ENCODE measurements around the gene ZNF592.
"Not testable (repeated sequence)": the region's sequence is repeated elsewhere in the genome, so short reads cannot be mapped to it uniquely, and the experiment has no call there.

The ZNF592 gene

DNA sequence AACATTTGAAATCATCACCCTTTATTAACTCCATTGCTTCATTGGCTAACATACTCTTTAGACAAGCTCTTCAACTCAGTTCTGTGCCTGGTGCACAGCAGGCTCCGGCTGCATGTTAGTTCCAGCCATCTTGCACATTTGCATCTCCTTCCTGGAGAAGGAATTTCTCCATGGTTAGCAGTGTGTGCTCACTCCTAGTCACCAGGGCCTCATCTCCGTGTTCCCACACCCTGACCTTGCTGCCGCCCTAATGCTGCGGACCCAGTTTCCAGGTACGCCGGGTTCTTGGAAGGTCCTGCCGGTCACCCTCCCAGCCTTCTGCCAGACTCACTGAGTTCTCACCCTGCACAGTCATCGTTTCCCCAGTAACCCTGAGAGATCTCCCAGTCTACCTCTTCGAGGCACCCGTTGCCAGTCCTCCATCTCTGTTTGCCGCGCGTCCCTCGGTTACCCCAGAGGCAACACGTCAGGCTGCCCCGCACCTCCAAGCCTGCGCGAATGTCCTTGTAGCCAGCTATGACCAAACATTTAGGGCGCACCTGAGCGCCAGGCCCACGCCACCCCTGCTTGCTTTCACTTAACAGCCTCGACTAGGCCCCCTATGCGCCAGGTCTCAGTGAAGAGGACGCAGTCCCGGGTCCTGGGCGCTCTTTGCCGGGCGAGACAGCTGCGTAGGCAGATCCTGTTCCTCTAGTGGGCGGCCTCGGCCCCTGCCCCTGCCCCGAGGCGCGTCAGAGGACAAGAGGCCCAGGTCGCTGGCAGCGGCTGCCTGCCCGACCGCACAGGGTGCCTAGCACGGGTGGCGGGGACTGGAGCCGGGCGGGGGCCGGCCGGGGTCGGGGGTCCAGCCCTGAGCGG, 747 bp upstream of the ZNF592 start:
- H3K4me1 ChIP-seq (ENCODE audit: control insufficient read depth, insufficient read depth, low read length, unreplicated experiment): peaks cover 10% of the 10 kb centered on the region
- peak overlapping the region; percentile 83 for H3K27ac ChIP-seq (ENCODE audit: low read depth, low read length)
- H3K79me2 ChIP-seq (ENCODE audit: control insufficient read depth, insufficient read depth, low read length, unreplicated experiment): peaks cover 45% of the 10 kb centered on the region
- no peaks in the 10 kb centered on the region for H3K36me3 ChIP-seq (ENCODE audit: insufficient read depth, low read length)
- no peaks in the 10 kb centered on the region for H3K27me3 ChIP-seq (ENCODE audit: insufficient read depth, low read length)
- peak overlapping the region; percentile 90 for H2AFZ ChIP-seq (ENCODE audit: low read length, unreplicated experiment)
- peak overlapping the region; percentile 94 for H3K4me3 ChIP-seq (ENCODE audit: low read depth, low read length)

DNA sequence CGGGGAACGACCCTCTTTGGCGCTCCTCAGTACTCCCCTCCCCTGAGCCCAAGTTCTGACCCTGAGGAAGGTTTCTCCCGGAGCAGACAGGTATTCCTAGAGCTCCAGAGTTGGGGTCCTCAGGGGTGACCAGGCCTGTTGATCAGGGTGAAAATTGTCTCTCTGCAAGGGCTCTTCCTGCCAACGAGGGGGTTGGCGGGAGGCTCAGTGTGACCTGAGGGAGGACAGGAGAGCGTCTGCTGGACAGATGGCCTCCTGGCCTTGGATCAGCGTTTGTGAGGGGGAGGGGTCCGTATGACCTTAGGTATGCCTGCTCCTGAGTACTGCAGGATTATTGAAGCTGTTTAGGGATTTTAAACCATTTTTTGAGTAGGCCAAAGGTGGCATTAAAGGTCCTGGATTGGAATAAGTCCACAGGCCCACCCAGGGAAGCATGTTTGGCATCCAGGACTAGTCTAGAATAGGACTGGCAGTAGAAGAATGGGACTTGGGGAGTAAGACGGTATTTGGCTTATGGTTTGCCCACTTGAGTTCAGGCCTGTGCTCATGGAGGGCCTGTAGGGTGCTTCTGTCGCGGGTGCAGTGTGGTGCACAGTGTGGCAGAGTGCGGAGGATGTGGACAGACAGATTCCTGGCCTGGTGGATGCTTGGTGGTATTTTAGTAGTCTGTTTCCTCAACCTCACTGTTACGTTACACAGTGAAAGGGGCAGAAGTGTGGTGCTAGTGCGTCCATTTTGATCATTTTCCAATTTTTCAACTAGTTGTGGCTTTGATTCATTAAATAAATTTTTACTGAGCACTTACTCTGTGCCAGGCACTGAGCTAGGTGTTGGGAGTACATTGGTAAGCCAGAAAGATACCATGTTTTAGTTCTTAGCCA, 959 bp downstream of the ZNF592 start:
- Histone ChIP-seq H3K4me1 (ENCODE audit: control insufficient read depth, insufficient read depth, low read length, unreplicated experiment) (peaks cover 16% of the 10 kb centered on the region), H3K27ac (ENCODE audit: low read depth, low read length) (peak overlapping the region; percentile 52), H3K4me3 (ENCODE audit: low read depth, low read length) (peak overlapping the region; percentile 100), H2AFZ (ENCODE audit: low read length, unreplicated experiment) (peak overlapping the region; percentile 94), H3K79me2 (ENCODE audit: control insufficient read depth, insufficient read depth, low read length, unreplicated experiment) (peaks cover 62% of the 10 kb centered on the region), H3K27me3 (ENCODE audit: insufficient read depth, low read length) (no peaks in the 10 kb centered on the region), H3K36me3 (ENCODE audit: insufficient read depth, low read length) (peaks cover 6% of the 10 kb centered on the region; the same call in 1 of the 2 replicates)

DNA sequence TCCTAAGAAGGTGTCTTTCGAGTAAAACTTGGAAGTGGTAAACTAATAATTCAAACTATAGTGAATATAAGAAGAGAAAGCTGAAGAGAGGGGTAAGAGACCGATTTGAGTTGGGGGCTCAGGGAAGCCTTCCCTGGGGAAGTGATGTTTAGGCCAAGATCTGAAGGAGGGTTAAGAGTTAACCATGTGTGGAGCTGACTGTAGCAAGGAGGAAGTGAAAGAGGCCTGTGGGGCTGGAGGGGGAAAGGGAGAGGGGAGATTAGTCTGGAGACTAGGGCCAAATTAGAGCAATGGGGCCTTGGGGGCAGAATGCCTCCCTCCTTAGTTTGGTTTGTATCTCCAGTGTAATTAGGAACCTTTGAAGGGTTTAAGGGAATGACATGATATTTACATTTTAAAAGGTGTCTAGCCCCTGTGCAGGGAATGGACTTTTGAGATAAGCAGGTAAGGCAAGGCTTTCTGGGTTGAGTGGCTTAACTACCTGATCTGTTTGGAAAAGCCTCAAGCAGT, 2.2 kb downstream of the ZNF592 start:
- H3K27ac ChIP-seq (ENCODE audit: low read depth, low read length): no peak overlapping the region
- peaks cover 75% of the 10 kb centered on the region for H3K79me2 ChIP-seq (ENCODE audit: control insufficient read depth, insufficient read depth, low read length, unreplicated experiment)
- peak overlapping the region; percentile 100 for H3K4me3 ChIP-seq (ENCODE audit: low read depth, low read length)
- H2AFZ ChIP-seq (ENCODE audit: low read length, unreplicated experiment): no peak overlapping the region
- peaks cover 6% of the 10 kb centered on the region; the same call in 1 of the 2 replicates for H3K36me3 ChIP-seq (ENCODE audit: insufficient read depth, low read length)
- H3K27me3 ChIP-seq (ENCODE audit: insufficient read depth, low read length): no peaks in the 10 kb centered on the region
- peaks cover 17% of the 10 kb centered on the region for H3K4me1 ChIP-seq (ENCODE audit: control insufficient read depth, insufficient read depth, low read length, unreplicated experiment)

DNA sequence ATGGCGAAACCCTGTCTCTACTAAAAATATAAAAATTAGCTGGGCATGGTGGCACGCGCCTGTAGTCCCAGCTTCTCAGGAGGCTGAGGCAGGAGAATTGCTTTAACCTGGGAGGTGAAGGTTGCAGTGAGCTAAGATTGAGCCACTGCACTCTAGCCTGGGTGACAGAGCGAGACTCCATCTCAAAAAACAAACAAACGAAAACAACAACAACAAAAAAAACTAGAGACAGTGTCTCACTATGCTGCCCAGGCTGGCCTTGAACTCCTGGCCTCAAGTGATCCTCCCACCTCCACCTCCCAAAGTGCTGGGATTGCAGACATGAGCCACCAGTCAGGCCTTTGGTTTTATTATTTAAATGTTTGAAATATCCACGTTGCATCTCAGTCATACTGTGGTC, 3.3 kb downstream of the ZNF592 start:
- peaks cover 20% of the 10 kb centered on the region for H3K4me1 ChIP-seq (ENCODE audit: control insufficient read depth, insufficient read depth, low read length, unreplicated experiment)
- H3K27ac ChIP-seq (ENCODE audit: low read depth, low read length); H3K27me3 ChIP-seq (ENCODE audit: insufficient read depth, low read length); H2AFZ ChIP-seq (ENCODE audit: low read length, unreplicated experiment); H3K36me3 ChIP-seq (ENCODE audit: insufficient read depth, low read length); H3K4me3 ChIP-seq (ENCODE audit: low read depth, low read length): not testable (repeated sequence)
- H3K79me2 ChIP-seq (ENCODE audit: control insufficient read depth, insufficient read depth, low read length, unreplicated experiment): peaks cover 78% of the 10 kb centered on the region

DNA sequence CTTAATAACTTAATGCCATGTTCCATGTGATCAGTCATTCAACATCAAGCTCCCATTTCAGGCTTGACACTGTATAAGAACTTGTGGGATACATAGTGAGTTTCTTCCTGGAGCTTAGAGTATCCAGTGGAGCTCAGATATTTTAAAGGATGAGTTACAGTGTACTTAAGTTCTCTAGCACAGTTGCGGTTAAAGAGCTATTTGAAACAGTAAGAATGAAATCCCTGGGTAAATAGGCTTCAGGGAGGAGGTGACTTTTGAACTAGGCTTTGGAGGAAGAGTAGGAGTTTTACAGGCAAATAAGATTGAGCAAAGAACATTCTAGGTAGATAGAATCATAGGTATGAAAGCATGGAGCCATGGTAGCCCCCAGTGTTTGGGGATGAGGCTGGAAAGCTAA, 3.8 kb downstream of the ZNF592 start:
- Histone ChIP-seq H3K79me2 (ENCODE audit: control insufficient read depth, insufficient read depth, low read length, unreplicated experiment) (peaks cover 83% of the 10 kb centered on the region), H3K4me1 (ENCODE audit: control insufficient read depth, insufficient read depth, low read length, unreplicated experiment) (peaks cover 20% of the 10 kb centered on the region), H3K27ac (ENCODE audit: low read depth, low read length) (peak overlapping the region; percentile 54)

DNA sequence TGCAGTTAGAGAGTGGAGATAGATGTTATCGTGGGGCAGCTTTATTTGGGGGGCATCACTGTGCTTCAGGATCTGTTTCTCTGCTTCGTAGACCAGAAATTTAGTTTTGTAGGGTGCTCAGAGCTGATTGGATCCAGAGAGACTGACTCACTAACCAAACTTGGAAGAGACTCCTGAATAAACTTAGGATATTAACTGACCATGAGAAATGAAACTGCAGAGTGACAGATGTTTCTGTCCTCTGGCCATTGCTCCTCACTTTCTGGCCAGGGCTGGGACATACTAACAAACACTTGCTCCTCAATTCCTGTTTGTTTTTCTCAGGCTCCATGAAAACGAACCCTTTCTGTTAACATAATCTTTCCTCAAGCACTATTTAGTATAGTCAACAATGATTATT, 4.3 kb downstream of the ZNF592 start:
- peak overlapping the region; percentile 24 for H3K4me3 ChIP-seq (ENCODE audit: low read depth, low read length)
- peak overlapping the region; percentile 54 for H3K27ac ChIP-seq (ENCODE audit: low read depth, low read length)
- H3K79me2 ChIP-seq (ENCODE audit: control insufficient read depth, insufficient read depth, low read length, unreplicated experiment): peaks cover 88% of the 10 kb centered on the region
- no peaks in the 10 kb centered on the region for H3K27me3 ChIP-seq (ENCODE audit: insufficient read depth, low read length)
- peaks cover 6% of the 10 kb centered on the region; the same call in 1 of the 2 replicates for H3K36me3 ChIP-seq (ENCODE audit: insufficient read depth, low read length)
- H2AFZ ChIP-seq (ENCODE audit: low read length, unreplicated experiment): no peak overlapping the region
- peaks cover 20% of the 10 kb centered on the region for H3K4me1 ChIP-seq (ENCODE audit: control insufficient read depth, insufficient read depth, low read length, unreplicated experiment)

More for the DNA sequence above, 3.8 kb downstream of the ZNF592 start:
- Histone ChIP-seq H3K27me3 (ENCODE audit: insufficient read depth, low read length) (no peaks in the 10 kb centered on the region), H2AFZ (ENCODE audit: low read length, unreplicated experiment) (no peak overlapping the region), H3K4me3 (ENCODE audit: low read depth, low read length) (peak overlapping the region; percentile 24), H3K36me3 (ENCODE audit: insufficient read depth, low read length) (peaks cover 6% of the 10 kb centered on the region; the same call in 1 of the 2 replicates)

DNA sequence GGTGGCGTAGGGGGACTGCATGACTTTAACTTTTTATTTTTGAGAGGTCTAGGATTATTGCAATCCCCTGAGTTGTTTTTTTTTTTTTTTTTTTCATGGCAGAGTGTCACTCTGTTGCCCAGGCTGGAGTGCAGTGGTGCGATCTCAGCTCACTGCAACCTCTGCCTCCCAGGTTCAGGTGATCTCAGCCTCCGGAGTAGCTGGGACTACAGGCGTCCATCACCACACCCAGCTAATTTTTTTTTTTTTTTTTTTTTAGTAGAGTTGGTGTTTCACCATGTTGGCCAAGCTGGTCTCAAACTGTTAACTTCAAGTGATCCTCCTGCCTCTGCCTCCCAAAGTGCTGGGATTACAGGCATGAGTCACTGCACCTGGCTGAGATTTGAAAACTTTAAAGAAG, 6.5 kb downstream of the ZNF592 start:
- H3K4me3 ChIP-seq (ENCODE audit: low read depth, low read length); H3K27ac ChIP-seq (ENCODE audit: low read depth, low read length); H2AFZ ChIP-seq (ENCODE audit: low read length, unreplicated experiment); H3K36me3 ChIP-seq (ENCODE audit: insufficient read depth, low read length); H3K27me3 ChIP-seq (ENCODE audit: insufficient read depth, low read length): not testable (repeated sequence)
- Histone ChIP-seq H3K79me2 (ENCODE audit: control insufficient read depth, insufficient read depth, low read length, unreplicated experiment) (peaks cover 96% of the 10 kb centered on the region), H3K4me1 (ENCODE audit: control insufficient read depth, insufficient read depth, low read length, unreplicated experiment) (peaks cover 20% of the 10 kb centered on the region)

DNA sequence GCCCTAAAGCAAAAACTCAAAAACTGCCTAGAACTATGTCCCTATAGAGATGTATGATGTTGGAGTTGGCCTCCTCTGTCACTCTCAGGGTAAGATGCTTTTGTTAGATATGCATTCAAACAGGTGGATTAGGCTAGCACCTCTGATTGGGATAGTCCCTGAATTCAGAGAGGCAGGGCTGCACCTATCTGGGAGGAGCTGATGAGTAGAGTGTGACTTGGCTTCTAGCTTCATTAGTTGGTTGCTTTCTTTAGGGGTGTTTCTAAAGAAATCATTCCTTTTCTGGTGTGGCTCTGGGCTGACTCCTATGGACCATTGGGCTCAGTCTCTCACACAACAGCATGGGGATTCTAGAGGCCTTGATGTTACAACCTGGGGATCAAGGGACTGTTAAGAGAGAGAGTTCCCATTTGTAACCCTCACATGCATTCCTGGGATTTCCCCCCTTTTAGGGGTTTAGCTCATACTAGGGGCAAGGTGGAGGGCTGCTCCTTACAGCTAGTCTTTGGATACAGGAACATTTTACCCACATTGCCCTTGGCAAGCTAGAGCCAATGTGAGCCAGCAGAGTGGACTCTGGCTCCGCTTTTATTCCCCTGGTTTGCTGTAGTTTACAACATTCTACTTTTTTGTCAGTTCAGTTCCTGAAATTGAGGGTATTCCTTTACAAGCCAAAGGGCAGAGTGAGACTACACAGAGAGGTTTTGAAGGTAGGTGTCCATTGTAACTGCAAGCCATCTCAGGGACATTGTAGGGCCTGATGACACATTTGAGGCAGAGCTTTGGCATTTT, 7.5 kb downstream of the ZNF592 start:
- peaks cover 96% of the 10 kb centered on the region for H3K79me2 ChIP-seq (ENCODE audit: control insufficient read depth, insufficient read depth, low read length, unreplicated experiment)
- no peak overlapping the region for H2AFZ ChIP-seq (ENCODE audit: low read length, unreplicated experiment)
- no peak overlapping the region for H3K4me3 ChIP-seq (ENCODE audit: low read depth, low read length)
- no peak overlapping the region for H3K27ac ChIP-seq (ENCODE audit: low read depth, low read length)
- H3K36me3 ChIP-seq (ENCODE audit: insufficient read depth, low read length): peaks cover 6% of the 10 kb centered on the region; the same call in 1 of the 2 replicates
- H3K4me1 ChIP-seq (ENCODE audit: control insufficient read depth, insufficient read depth, low read length, unreplicated experiment): peaks cover 20% of the 10 kb centered on the region
- no peaks in the 10 kb centered on the region for H3K27me3 ChIP-seq (ENCODE audit: insufficient read depth, low read length)

DNA sequence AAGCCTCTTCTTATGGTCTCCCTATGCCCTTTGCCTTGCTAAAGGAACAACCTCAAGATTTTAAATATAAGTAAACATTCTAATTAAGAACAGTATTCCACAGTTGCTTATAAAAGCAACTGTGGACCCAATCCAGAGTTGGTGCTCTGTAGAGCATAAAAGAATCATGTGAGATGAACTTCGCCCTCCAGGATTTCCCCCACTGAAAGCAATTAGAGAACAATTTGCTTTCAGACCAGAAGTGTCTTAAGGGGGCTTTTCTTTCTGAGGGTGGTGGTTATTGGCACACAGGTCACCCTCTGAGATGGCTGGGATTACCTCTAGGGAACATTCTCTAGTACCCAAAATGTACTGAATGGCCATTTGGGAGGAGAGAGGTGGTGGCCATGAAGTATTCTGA, 10.6 kb downstream of the ZNF592 start:
- peaks cover 97% of the 10 kb centered on the region for H3K79me2 ChIP-seq (ENCODE audit: control insufficient read depth, insufficient read depth, low read length, unreplicated experiment)
- H3K27me3 ChIP-seq (ENCODE audit: insufficient read depth, low read length): no peaks in the 10 kb centered on the region
- H3K27ac ChIP-seq (ENCODE audit: low read depth, low read length): no peak overlapping the region
- no peak overlapping the region for H2AFZ ChIP-seq (ENCODE audit: low read length, unreplicated experiment)
- H3K36me3 ChIP-seq (ENCODE audit: insufficient read depth, low read length): peaks cover 1% of the 10 kb centered on the region; the same call in 1 of the 2 replicates
- H3K4me3 ChIP-seq (ENCODE audit: low read depth, low read length): no peak overlapping the region
- peaks cover 12% of the 10 kb centered on the region for H3K4me1 ChIP-seq (ENCODE audit: control insufficient read depth, insufficient read depth, low read length, unreplicated experiment)

DNA sequence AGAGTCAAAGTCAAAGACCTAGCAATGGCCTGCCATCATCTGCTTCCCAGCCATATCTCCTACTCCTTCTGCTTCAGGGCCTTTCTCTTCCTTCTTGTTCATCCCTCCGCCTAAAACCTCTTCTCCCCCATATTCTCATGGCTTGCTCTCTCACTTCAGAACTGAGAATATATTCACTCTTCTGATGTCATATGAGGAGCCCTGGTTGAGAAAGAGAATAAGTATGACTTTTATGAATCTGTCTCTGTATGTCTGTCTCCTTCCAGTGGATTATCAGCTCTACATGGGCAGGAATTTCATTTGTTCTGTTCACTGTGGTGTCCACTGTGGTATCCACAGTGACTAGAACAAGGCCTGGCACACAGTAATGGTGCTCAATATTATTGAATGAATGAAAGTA, 11.8 kb downstream of the ZNF592 start:
- H3K4me1 ChIP-seq (ENCODE audit: control insufficient read depth, insufficient read depth, low read length, unreplicated experiment): peaks cover 12% of the 10 kb centered on the region
- H2AFZ ChIP-seq (ENCODE audit: low read length, unreplicated experiment): no peak overlapping the region
- no peak overlapping the region for H3K4me3 ChIP-seq (ENCODE audit: low read depth, low read length)
- no peak overlapping the region for H3K27ac ChIP-seq (ENCODE audit: low read depth, low read length)
- no peaks in the 10 kb centered on the region for H3K27me3 ChIP-seq (ENCODE audit: insufficient read depth, low read length)
- H3K79me2 ChIP-seq (ENCODE audit: control insufficient read depth, insufficient read depth, low read length, unreplicated experiment): peaks cover 97% of the 10 kb centered on the region
- no peaks in the 10 kb centered on the region for H3K36me3 ChIP-seq (ENCODE audit: insufficient read depth, low read length)
